Measurements from ENCODE around the gene OSBPL10.
"Not testable (repeated sequence)": the region's sequence is repeated elsewhere in the genome, so short reads cannot be mapped to it uniquely, and the experiment has no call there.

Gene OSBPL10

DNA sequence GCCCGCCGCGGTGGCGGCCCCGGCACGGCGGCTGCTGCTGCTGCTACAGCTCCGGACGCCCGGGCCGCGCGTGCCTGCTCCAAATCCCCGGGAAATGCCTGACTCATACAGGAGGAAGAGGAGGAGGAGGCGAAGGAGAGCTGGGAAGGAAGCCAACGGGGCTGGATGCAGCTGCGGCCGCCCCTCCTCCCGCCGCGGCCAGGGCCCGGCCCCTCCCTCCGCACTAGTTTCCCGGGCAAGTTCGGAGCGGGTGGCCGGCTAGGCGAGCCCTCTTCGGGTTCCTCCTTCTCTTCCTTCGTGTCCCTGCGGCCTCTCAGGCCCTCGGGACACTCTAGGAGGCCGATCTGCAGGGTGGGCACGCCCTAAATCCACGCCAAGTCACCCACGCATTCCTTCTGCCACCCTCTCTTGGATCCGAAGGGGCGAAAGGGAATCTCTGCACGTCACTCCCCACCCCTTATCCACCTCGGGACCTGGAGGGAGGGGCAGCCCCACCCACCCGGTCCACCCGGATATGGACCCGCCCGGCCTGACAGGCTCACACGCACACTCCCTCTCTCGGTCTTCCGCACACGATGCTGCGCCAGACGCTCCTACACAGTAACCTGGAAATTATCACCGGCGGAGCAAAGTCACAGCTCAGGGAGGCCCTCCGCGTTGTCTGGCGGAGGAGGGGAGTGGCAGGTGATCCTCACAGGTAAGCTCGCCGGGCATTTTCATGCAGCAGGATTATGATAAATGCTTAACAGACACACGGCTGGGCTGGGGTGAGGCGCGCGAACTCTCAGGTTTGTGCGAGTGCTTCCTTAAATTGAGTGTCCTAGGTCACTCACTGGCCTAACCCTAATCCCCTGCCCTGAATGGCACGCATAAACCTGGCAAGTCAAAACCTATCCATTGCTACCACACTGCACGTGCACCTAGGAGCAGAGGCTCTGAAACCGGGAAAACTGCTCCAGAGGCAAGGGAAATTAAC is at the start of gene OSBPL10, which contains the start of gene ZNF860:
Gene OSBPL10, minus strand, starts transcription at position 57 of the 976 bp plus-strand sequence. CDS start 83 bp downstream, outside the sequence.
Gene ZNF860, plus strand, starts transcription at position 545 of the 976 bp plus-strand sequence. CDS start 7,330 bp downstream, outside the sequence.
- no peak for DNase-seq

GRCh38 chr3:32026593-32026992 is 45.5 kb upstream of the OSBPL10 start:
- peak; percentile 40 for DNase-seq

DNA sequence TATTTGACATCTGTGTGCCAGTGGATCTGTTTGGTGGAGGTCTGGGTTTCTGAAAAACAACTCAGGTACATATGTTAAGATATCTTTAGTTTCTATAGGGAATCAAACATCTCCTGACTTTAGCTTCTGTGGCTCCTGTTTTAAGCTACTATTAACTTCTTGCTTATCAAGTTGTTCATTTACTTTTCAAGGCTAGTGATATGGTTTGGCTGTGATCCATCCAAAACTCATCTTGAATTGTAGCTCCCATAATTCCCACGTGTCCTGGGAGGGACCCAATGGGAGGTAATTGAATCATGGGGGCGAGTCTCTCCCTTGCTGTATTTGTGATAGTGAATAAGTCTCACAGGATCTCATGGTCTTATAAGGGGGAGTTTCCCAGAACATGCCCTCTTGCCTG is 41.9 kb upstream of the OSBPL10 start:
- DNase-seq, result no peak

GRCh38 chr3:32021748-32022147 is 40.7 kb upstream of the OSBPL10 start:
- DNase-seq, result no peak

DNA sequence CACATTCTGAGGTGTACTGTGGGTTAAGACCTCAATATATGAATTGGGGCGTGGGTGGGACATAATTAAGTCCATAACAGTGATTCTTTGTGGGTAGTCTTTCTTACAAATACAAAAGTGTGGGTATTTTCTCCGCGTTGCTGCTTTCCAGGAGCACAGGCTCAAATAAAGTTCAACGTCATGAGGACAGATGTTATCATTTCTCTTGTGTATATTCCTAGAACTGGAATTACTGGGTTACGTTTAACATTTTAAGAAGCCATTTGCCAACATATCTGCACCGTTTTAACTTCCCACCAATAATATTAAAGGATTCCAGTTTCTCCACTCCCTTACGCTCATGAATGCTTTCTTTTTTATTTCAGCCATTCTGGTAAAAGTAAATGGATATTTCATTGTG is 40.1 kb upstream of the OSBPL10 start:
- no peak for DNase-seq

DNA sequence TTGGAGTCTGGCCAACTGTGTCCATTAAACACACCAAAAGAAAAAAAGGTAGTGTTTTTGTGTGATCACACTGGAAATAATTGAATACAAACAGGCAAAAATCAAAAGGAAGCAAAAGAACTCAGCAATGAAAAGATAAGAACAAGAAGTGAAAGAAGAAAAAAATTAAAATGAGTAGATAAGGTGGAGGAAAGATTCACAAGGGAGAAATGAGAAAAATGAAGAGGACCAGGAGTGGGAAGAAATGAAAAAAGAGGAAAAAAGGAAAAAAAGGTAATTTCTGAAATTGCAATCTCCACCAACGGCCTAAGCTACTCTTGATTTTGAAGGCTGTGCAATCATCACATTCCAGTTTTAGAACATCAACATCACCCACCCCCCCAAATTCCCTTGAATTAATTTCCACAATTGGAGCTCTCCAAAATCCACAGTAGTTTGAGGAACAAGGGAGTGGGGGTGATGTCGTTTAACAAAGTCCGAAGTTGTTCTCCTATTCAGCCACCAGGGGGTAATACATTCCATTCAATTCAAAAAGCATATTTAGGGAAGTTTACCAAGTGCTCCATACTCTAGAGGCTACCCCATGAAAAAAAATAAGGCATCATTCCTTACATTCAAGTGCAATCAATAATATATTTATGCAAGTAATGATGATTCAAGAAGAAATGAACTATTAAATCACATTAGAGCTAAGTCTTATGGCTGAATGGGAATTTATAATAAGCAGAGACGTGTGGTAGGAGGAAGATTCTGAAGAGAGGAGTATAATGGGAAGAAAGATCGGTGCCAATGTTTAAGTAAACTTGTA is 37.9 kb upstream of the OSBPL10 start:
- peak; percentile 26 for DNase-seq

GRCh38 chr3:32017286-32017685 is 36.2 kb upstream of the OSBPL10 start:
- no peak for DNase-seq

GRCh38 chr3:32015638-32016037 is 34.6 kb upstream of the OSBPL10 start:
- DNase-seq, result not testable (repeated sequence)

DNA sequence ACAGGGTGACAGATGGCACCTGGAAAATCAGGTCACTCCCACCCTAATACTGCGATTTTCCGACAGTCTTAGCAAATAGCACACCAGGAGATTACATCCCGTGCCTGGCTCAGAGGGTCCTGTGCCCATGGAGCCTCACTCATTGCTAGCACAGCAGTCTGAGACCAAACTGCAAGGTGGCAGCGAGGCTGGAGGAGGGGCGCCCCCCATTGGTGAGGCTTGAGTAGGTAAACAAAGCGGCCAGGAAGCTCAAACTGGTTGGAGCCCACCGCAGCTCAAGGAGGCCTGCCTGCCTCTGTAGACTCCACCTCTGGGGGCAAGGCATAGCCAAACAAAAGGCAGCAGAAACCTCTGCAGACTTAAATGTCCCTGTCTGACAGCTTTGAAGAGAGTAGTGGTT is 29.6 kb upstream of the OSBPL10 start:
- not testable (repeated sequence) for DNase-seq

DNA sequence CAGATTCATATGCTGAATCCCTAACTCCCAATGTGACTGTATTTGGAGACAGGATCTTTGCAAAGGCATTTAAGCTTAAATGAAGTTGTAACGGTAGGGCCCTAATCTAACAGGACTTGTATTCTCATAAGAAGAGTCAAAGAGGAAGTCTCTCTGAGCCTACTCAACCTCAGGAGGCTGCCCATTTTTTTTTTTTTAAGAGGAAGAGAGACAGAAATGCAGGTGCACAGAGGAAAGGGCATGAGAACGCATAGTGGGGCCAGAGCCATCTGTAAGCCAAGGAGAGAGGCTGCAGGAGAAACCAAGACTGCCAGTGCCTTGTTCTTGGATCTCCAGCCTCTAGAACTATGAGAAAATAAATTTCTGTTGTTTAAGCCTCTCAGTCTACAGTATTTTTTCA is 28.9 kb upstream of the OSBPL10 start:
- no peak for DNase-seq

DNA sequence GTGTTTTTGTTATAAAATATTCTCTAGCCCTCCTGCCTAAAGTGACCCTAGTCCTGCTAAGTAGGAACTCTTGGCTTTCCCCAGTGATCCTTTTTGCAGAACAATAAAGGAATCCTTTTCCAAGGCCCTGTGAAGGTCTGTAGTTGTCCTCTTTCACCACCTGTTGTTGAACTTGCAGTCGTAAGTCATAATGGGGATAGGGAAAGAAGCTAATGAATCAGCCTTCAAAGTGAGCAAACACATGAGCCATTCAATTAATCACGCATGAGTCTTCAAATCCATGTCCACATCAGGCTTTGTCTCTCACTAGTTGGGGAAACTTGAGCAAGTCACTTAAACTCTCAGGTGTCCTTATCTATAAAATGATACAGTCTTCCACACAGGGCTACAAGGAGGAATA is 28.0 kb upstream of the OSBPL10 start:
- DNase-seq, result no peak

DNA sequence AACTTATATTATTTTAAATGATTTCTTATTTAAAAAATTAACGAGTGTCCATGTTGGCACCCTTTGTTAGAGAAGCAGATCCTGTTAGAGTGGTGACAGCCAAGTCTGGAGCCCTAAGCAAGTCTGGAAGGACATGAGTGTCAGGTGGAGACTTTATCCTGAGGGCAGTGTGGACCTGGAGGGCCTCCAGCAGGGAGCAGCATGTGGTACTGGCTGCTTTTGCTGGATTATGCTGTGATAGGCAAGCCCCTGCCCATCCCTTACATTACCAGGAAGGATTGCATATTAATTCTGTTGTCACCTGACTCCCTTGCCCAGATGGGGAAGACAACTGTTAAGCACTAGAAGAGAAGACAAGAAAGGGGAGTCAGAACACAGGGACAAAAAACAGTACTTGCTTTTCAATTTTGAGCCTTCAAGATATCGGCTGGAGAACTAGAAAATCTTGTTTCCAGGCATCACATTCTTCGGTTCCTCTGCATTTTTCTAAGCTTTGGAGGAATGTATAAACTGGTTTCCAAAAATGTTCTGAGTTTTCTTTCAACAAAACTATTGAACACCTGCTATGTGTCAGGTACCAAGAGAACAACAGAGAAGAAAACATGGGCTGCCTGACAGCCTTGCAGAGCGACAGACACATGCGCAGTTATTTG is 23.2 kb upstream of the OSBPL10 start:
- no peak for DNase-seq

- DNase-seq, result no peak
Measured at GRCh38 chr3:32003380-32003779, 22.3 kb upstream of the OSBPL10 start.

DNA sequence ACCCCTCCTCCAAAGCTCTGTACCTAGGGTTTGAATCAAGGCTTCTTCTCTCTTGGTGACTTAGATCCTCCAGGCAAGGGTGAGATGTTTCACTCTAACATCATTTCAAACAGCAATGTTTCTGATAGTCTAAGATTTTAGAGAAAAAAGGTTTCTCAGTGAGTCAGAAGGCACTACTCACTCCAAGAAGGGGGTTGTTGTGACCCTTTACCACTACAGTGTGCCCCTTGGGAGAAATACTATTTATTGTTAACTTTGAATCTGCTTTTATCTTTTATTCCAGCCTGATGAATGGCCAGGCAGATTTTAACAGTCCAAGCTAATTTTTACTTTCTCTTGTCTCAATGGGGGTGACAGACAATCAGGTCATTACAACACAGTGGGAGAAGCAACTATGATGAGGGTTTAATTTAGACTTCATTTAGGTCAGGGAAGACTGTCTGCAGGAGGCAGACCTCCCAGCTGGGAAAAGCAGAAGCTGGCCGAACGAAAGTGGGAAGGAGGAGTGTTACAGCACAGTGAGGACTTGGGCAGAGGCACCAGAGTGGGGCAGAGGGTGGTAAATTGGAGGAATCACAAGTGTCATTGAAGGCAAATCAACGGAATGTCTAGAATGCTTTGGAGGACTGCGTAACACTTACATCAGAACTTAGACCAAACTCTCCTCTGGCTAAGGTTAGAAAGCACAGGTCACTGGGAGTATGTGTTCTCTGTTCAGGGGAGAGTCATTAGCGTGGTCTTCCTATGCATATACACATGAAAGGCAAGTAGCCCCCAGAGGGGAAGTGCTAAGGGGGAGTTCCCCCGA is 21.7 kb upstream of the OSBPL10 start:
- no peak for DNase-seq

DNA sequence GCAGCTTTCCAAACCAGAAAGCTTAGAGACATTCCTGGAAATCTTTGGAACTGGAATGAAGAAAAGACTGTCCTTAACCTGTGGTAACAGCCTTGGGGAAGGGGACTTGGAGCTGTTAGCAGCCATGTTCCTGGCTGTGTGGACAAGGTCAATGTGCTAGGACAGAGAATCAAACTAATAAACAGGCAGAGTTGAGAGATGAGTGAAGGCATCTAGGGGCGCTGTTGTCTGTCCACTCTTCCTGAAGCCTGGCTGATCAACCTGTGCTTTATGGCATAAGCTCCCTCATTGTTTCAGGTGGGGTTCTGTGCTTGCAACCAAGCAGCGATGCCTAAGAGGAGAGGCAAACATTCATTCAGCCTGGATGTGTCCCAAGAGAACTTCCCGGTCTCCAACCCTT is 19.8 kb upstream of the OSBPL10 start:
- no peak for DNase-seq

DNA sequence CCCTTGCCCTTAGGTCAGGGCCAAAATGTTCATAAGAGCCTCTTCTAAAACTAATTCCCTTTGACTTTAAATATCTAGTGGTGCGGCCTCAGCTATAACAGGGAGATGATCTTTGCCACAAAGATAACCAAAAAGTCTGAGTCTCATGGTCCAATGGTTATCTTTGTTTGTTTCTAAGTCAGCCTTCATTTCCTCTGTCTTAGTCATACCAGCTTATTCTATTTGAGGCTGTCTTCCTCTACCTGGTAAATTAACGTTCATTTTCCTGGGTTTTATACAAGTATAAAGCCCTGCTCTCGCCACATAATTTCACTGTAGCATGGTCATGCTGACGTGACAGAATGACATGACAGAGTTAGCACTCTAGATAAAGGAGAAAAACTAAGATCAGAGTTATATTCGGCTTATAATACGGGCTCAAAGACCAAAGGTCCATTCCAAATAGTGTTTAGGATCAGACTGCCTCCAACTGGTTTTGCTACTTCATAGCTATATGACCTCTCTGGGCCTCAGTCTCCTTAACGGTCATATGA is 18.9 kb upstream of the OSBPL10 start:
- DNase-seq, result no peak

- no peak for DNase-seq
Measured at GRCh38 chr3:31997500-31997899, 16.4 kb upstream of the OSBPL10 start.

DNA sequence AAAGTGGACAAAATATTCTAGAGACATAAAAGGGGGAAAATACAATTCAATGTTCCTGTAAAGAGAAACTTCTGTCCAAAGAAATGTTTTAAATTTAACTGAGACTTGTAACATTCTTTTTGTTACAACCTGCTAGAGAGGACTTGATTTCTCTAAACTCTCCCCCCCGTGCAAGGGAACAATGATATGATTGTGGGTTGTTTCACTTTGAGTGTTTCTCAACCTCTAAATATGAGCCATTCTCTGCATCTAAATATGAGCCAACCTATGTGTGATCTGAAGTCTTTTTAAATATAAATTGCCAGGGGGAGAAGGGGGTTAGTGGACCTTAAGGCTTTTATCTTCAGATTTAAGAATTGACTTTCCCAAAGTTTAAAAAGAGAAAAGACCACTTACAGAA is 15.1 kb upstream of the OSBPL10 start:
- DNase-seq, result no peak

DNA sequence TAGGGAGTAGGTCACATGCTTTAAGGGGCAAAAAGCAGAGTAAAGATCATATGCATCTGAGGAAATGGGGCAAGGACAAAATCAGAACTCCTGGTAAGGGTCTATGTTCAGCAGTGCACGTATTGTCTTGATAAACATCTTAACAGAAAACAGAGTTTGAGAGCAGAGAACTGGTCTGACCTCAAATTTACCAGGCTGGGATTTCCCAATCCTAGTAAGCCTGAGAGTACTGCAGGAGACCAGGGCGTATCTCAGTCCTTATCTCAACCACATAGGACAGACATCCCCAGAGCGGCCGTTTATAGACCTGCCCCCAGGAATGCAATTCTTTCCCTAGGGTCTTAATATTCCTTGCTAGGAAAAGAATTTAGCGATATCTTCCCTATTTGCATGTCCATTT is 14.0 kb upstream of the OSBPL10 start:
- not testable (repeated sequence) for DNase-seq

GRCh38 chr3:31993843-31994242 is 12.8 kb upstream of the OSBPL10 start:
- DNase-seq, result no peak

- not testable (repeated sequence) for DNase-seq
Measured at GRCh38 chr3:31992995-31993394, 11.9 kb upstream of the OSBPL10 start.

DNA sequence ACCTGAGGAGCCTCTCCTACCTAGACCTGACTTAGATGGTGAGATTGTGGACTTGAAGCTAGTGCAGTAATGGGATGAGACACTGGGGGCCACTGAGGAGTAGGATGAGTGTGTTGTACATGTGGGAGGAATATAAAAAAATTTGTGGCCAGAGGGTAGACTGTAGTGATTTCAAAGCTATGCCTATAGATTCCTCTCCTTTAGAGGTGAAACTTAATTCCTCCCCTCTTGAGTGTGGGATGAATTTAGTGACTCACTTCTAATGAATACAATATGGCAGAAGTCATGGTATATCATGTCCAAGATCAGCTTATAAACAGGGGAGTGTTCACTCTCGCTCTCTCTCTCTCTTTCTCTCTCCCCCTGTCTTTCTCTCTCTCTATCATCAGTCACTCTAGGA is 7.2 kb upstream of the OSBPL10 start:
- no peak for DNase-seq

Measured in GF-D8 (cell line).